Smooth muscle cell (in vitro differentiated cells): Measurements from ENCODE around the gene WWOX. TPM values are rescaled to one million over a fixed set of nuclear protein-coding genes. Genes with fewer than 3 reads are reported as not detected.

Source experiments
- DNase-seq: peaks from one replicate; lab custom pipeline; 2025; ENCODE audit not compliant: unreplicated experiment; lab: John Stamatoyannopoulos, UW
- H2AFZ ChIP-seq: fragments of 200-600 bp; sonication (generic); 2 replicates; pipeline ENCODE4 v1.6.0; 2016; ENCODE audit warnings: antibody characterized with exemption, low read depth, mild to moderate bottlenecking
- H3F3A ChIP-seq: fragments of 200-600 bp; sonication (generic); 2 replicates; pipeline ENCODE4 v1.6.0; 2017; ENCODE audit warnings: antibody characterized with exemption, low read depth
- H3K27ac ChIP-seq: fragments of 200-600 bp; sonication (generic); 2 replicates; pipeline ENCODE4 v1.5.1; 2016; ENCODE audit warnings: low read depth, mild to moderate bottlenecking
- H3K27me3 ChIP-seq: fragments of 200-600 bp; sonication (generic); 2 replicates; pipeline ENCODE4 v1.6.1; 2016; ENCODE audit warnings: low read depth, mild to moderate bottlenecking
- H3K36me3 ChIP-seq: fragments of 200-600 bp; sonication (generic); 2 replicates; pipeline ENCODE4 v1.5.1; 2016; ENCODE audit warnings: low read depth
- H3K4me1 ChIP-seq: fragments of 200-600 bp; sonication (generic); 2 replicates; pipeline ENCODE4 v1.5.1; 2016; ENCODE audit warnings: low read depth
- H3K4me2 ChIP-seq: fragments of 200-600 bp; sonication (generic); 2 replicates; pipeline ENCODE4 v1.6.0; 2016; ENCODE audit warnings: mild to moderate bottlenecking
- H3K4me3 ChIP-seq: fragments of 200-600 bp; sonication (generic); 2 replicates; pipeline ENCODE4 v1.5.1; 2016; ENCODE audit warnings: mild to moderate bottlenecking
- H3K79me2 ChIP-seq: fragments of 200-600 bp; sonication (generic); 2 replicates; pipeline ENCODE4 v1.6.0; 2016; ENCODE audit warnings: low read depth, mild to moderate bottlenecking
- H3K9ac ChIP-seq: fragments of 200-600 bp; sonication (generic); 2 replicates; pipeline ENCODE4 v1.6.0; 2016; ENCODE audit warnings: low read depth
- H3K9me3 ChIP-seq: fragments of 200-600 bp; sonication (generic); replicated peaks from 2 replicates; pipeline ENCODE4 v1.5.1; 2016; ENCODE audit warnings: low read depth
- H4K20me1 ChIP-seq: fragments of 200-600 bp; sonication (generic); 2 replicates; pipeline ENCODE4 v1.6.0; 2016; ENCODE audit warnings: low read depth
- WGBS: methylation state at CpG from one replicate; pipeline ENCODE4 v1.1.7; 2016; ENCODE audit warnings: low lambda C conversion rate; 5-methylcytosine and 5-hydroxymethylcytosine counted together
- polyA plus RNA-seq: library from polyadenylated mRNA; unstranded; fragments of >200 nt; fragmentation: Nextera tagmentation; extraction: Ambion mirVana; gene quantifications from 2 replicates; pipeline ENCODE4 v1.2.1, GENCODE V29; 2016
- total RNA-seq: library from RNA; depleted of rRNA; stranded (reverse); fragments of >200 nt; gene quantifications from 2 replicates; pipeline ENCODE4 v1.2.3, GENCODE V29; 2014
- TF ChIP-seq, protein P1 (sequence below): fragments of 200-600 bp; sonication (generic); IDR thresholded peaks from 2 replicates; pipeline ENCODE4 v1.5.1; 2017; ENCODE audit warnings: borderline replicate concordance, mild to moderate bottlenecking, antibody characterized with exemption; ENCODE audit not compliant: insufficient read depth, poor library complexity, severe bottlenecking

Gene WWOX
- total and polyA plus RNA-seq, 2 experiments from 2014 or later, result 7.5 to 14.0 TPM

DNA sequence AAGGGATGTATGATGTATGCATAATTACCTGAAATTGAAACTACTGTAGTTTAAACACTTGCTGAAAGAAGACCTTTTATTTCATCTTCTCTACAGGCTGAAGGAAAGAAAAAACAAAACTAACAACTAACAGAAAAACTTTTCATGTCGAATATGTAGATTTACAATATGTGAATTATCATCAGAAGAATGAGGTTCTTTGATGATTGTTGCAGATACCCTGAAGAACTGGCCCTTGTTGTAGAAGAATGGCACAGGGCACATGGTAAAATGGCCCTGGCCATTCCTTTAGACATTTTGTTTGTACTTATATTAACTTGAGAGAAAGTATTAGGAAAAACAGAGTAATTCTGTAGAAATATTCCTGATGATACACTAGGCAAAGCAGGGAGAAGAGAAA, 1057.3 kb downstream of the WWOX start:
- no peak overlapping the region for H3K4me2 ChIP-seq
- no peaks in the 10 kb centered on the region for H3K36me3 ChIP-seq
- 75% methylated on average over 1 of the region's 1 CpG for WGBS
- no peaks in the 10 kb centered on the region for H3K9me3 ChIP-seq
- no peak overlapping the region for H3K4me3 ChIP-seq
- H3K79me2 ChIP-seq, result no peaks in the 10 kb centered on the region
- no peak for DNase-seq
- no peaks in the 10 kb centered on the region for H3F3A ChIP-seq
- H2AFZ ChIP-seq, result no peak overlapping the region
- H3K4me1 ChIP-seq, result peaks cover 15% of the 10 kb centered on the region
- H3K9ac ChIP-seq, result no peak overlapping the region
- no peak overlapping the region for H3K27ac ChIP-seq
- no peaks in the 10 kb centered on the region for H4K20me1 ChIP-seq
- H3K27me3 ChIP-seq, result peaks cover 32% of the 10 kb centered on the region
- TF ChIP-seq, protein P1, sequence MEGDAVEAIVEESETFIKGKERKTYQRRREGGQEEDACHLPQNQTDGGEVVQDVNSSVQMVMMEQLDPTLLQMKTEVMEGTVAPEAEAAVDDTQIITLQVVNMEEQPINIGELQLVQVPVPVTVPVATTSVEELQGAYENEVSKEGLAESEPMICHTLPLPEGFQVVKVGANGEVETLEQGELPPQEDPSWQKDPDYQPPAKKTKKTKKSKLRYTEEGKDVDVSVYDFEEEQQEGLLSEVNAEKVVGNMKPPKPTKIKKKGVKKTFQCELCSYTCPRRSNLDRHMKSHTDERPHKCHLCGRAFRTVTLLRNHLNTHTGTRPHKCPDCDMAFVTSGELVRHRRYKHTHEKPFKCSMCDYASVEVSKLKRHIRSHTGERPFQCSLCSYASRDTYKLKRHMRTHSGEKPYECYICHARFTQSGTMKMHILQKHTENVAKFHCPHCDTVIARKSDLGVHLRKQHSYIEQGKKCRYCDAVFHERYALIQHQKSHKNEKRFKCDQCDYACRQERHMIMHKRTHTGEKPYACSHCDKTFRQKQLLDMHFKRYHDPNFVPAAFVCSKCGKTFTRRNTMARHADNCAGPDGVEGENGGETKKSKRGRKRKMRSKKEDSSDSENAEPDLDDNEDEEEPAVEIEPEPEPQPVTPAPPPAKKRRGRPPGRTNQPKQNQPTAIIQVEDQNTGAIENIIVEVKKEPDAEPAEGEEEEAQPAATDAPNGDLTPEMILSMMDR, result no peak

DNA sequence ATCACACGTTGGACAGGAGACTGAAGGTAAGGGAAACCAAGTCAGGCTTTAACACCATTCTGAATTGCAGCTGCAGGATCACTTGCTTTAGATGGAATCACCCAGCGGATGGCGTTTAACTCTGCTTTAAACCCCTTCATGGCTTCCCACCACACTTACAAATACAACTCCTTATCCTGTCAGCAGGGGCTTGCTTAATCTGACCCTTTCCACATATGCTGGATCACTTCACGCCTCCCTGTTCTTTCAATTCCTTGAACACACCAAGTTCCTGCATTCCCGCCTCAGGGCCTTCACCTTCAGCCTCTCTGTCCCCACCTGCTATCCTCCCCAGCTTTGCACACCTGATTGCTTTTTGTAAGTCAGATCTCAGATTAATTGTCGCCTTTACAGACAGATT, 1058.9 kb downstream of the WWOX start:
- Histone ChIP-seq H3K4me2 (no peak overlapping the region), H3K36me3 (no peaks in the 10 kb centered on the region), H4K20me1 (no peaks in the 10 kb centered on the region), H3K27me3 (peaks cover 32% of the 10 kb centered on the region), H3K4me1 (peaks cover 15% of the 10 kb centered on the region), H3K4me3 (no peak overlapping the region), H3K9me3 (no peaks in the 10 kb centered on the region), H3K9ac (no peak overlapping the region), H3F3A (no peaks in the 10 kb centered on the region), H3K79me2 (no peaks in the 10 kb centered on the region), H3K27ac (no peak overlapping the region), H2AFZ (no peak overlapping the region)
- TF ChIP-seq, protein P1, result no peak
- no peak for DNase-seq
- 79% methylated on average over 6 of the region's 6 CpGs for WGBS

DNA sequence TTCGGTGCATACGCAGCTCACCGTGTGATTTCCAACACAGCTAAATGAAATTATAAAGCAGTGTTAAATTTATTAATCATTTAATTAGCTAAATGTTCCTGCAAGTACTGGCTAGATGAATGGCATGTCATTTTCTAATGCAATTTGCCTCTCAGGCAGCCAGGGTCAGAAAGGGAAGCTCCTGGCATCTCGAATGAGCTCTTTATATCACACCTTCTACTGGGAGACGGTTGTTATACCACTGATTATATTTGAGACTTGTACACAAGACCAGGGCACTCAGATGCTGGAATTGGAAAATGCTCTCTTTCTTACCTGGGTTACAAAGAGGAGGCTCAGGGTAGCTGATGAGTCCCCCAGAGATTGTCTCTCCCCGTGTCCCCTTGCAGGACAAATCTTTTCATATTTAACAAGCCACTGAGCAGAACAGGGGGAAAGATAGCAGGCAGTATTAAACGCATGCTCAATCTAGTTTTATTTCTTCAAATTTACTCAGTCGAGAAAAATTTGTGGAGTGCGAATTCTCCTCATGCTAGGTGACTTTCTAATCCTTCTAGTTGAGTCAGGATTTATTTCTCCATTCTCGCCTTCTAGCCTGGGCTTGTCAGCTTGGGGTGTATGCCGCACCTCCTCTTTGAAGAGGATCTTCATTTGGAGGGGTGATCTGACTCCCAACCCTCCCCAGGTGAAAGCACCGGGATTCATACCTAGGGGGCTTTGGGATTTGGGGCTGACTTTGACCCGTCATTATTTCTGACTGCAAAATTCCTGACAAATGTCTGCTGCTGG, 1060.0 kb downstream of the WWOX start:
- Histone ChIP-seq H3K4me1 (peaks cover 9% of the 10 kb centered on the region), H3K9ac (no peak overlapping the region), H4K20me1 (no peaks in the 10 kb centered on the region), H3K4me2 (no peak overlapping the region), H3K79me2 (no peaks in the 10 kb centered on the region), H2AFZ (no peak overlapping the region), H3K36me3 (no peaks in the 10 kb centered on the region), H3K4me3 (no peak overlapping the region), H3K27me3 (peaks cover 32% of the 10 kb centered on the region), H3K9me3 (no peaks in the 10 kb centered on the region), H3K27ac (no peak overlapping the region), H3F3A (no peaks in the 10 kb centered on the region)
- 91% methylated on average over 13 of the region's 13 CpGs for WGBS
- no peak for DNase-seq
- TF ChIP-seq, protein P1, result no peak

DNA sequence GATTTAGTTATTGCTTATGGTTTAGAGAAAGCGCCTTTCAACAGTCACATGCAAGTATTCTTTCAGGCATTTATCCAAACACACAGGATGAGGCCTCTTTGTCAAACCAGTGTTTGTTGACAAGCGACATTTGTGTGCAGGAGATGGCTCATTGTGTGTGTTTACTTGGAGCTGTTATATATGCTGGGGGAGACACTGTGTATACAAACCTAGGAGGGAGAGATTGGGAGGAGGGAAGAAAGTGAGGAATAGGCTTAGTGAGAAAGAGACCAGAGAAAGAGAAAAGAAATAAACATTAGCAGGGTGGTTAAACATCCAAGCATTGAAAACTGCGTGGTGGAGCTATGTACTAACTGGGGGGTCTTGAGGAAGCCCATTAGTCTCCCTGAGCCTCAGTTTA, 1063.5 kb downstream of the WWOX start:
- no peaks in the 10 kb centered on the region for H3K79me2 ChIP-seq
- no peak overlapping the region for H3K4me2 ChIP-seq
- DNase-seq, result no peak
- TF ChIP-seq, protein P1, result no peak
- no peaks in the 10 kb centered on the region for H3K36me3 ChIP-seq
- no peak overlapping the region for H3K9ac ChIP-seq
- no peaks in the 10 kb centered on the region for H3F3A ChIP-seq
- no peaks in the 10 kb centered on the region for H3K9me3 ChIP-seq
- H3K27ac ChIP-seq, result no peak overlapping the region
- H3K4me1 ChIP-seq, result peaks cover 8% of the 10 kb centered on the region
- H4K20me1 ChIP-seq, result no peaks in the 10 kb centered on the region
- H3K4me3 ChIP-seq, result no peak overlapping the region
- H2AFZ ChIP-seq, result no peak overlapping the region
- H3K27me3 ChIP-seq, result peaks cover 17% of the 10 kb centered on the region
- WGBS, result 93% methylated on average over 3 of the region's 3 CpGs
